ENCODE data around the gene LGALS1.
"Not testable (repeated sequence)": the region's sequence is repeated elsewhere in the genome, so short reads cannot be mapped to it uniquely, and the experiment has no call there.

The LGALS1 gene

DNA sequence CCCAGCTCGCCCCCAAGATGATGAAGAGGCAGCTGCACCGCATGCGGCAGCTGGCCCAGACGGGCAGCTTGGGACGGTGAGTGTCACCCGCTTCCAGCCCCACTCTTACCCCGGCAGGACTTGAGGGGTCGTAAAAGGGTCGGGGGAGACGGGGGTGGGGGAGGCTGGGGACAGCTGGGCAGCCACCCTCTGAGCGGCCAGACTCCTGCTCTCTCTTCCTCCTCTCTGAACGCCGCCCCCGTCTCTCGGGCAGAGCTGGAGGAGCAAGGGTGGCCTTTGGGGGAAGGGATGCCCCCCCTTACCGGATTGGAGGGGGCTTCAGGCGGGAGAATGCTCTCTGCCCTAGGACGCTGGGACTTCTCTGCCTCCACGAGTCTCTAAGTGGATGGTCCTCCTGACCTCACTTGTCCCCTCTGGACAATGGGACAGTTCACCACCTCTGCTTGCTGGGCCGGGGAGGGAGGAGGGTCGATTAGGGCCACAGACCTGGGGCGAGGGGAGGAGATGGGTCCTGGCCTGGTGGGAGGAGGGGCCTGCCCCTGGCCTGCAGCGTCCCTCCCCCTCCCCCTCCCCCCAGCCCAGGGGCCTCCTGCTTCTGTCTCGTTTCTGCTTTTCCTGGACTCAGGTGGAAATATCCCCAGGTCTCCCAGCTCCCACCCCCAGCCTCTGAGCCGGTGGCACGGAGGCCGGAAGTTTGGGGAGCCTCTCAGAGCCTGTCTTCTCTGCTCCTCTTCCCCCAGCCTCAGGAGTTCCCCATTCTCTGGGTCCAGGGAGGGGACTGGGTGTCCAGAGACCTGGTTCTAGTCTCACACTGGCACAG lies 35.5 kb upstream of the LGALS1 start:
- DNase-seq, result no peak

DNA sequence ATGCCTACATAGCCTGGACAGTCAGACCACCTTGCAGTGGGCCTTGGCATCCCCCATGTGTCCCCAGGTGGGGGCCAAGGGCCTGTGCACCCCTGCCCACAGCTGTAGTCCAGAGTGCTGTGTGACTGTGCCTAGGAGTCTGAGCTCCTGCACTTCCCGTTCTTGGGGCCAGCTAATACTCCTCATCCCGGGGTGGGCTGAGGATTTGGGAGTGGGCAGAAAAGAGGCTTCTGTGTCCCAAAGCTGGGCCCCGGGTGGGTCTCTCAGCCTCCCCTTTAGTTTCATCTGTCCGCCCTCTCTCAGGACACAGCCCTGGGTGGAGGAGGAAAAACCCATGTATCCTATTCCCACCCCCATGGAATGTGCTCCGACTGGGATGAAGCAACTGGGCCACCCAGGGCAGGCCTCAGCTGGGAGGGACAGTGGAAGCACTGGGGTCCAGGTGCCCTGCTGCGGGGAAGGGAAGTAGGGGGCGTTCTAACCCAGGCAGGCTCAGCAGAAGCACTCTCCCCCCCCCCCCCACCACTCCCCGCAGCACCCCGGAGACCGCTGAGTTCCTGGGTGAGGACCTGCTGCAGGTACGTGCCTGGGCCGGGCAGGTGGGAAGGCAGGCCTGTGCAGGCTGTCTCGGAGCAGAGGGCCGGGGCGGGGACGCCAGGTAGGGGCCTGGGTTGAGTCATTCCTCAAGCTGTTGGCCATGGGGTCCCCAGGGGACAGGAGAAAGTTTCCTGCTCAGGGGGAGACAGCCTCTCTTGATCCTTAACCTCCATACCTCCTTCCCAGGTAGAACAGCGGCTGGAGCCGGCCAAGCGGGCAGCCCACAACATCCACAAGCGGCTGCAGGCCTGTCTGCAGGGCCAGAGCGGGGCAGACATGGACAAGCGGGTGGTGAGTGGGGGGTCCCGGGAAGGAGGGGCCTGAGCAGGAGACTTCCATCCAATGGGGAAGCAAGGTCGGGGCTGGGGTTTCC lies 34.6 kb upstream of the LGALS1 start:
- no peak for DNase-seq

DNA sequence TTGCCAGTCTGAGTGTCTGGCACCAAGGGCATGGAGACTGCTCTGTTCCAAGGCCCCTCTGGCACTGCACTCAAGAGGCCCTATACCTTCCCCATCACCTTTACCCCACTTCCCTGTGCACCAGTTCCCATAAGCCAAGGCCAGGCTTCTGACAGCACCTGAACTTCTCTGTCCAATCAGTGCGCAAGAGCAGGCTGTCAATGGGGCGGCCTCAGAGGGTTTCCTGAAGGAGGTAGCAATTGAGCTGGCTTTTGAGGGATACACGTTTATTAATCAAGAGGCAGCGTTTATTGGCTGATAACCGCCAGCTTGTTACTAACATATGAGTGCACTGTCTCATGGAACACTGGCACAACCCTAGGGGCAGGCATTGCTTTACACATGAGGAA lies 33.9 kb upstream of the LGALS1 start:
- DNase-seq, result no peak

DNA sequence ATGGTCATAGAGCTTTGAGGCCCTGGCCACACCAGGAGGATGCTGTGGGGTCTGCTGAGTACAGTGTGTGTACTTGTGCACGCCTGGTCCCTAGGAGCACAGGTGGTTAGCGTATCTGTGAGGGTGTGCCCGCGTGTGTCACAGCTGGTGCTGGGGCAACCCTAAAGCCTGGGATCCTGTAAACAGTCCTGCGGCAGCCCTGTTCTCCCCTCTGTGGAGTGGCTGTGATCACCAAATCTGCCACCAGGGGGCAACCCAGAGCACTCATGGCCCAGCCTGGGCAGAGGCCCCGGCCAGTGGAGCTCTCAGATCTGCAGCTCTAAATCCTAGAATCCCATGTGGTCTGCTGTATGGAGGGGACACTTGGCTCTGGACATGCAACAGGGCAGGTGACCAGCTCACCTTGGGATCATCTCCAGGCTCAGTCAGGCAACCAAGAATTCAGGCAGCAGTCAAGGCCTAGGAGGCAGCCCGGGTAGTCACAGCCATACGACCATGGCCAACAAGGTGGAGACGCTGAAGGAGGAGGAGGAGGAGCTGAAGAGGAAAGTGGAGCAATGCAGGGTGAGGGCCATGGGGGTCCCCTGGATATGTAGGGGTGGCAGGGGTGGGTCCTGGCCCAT lies 32.1 kb upstream of the LGALS1 start:
- DNase-seq, result peak; percentile 5

DNA sequence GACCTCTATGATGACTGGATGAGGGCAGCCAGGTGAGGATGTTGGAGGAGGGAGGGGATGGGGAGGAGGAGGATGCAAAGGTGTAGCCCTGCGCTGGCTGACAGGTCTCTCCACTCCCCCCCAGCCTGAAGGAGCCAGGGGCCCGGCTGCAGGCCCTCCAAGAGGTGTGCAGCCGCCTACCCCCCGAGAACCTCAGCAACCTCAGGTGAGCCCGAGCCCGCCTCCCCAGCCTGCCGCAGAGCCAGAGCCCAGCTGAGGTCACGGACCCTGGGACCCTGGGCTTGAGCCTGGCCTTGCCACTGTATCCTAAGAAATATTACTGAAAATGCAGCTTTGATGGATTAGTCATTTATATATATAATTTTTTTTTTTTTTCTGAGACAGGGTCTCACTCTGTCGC lies 28.1 kb upstream of the LGALS1 start:
- DNase-seq, result no peak

DNA sequence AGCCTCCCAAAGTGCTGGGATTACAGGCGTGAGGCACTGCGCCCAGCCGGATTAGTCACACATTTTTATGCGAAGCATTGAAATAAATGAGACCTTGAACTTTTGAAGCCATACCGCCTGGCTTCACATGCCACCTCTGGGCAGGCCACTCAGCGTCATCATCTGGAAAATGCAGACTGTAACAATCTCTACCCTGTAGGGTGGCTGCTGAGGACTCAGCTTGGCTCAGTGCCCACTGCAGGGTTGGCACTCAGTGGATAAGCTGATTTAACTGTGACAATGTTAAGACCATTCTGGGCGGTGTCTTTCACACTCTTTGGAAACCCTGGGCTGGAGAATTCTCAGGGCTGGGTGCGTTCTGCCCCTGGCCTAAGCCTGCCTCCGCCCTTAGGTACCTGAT lies 27.5 kb upstream of the LGALS1 start:
- no peak for DNase-seq

DNA sequence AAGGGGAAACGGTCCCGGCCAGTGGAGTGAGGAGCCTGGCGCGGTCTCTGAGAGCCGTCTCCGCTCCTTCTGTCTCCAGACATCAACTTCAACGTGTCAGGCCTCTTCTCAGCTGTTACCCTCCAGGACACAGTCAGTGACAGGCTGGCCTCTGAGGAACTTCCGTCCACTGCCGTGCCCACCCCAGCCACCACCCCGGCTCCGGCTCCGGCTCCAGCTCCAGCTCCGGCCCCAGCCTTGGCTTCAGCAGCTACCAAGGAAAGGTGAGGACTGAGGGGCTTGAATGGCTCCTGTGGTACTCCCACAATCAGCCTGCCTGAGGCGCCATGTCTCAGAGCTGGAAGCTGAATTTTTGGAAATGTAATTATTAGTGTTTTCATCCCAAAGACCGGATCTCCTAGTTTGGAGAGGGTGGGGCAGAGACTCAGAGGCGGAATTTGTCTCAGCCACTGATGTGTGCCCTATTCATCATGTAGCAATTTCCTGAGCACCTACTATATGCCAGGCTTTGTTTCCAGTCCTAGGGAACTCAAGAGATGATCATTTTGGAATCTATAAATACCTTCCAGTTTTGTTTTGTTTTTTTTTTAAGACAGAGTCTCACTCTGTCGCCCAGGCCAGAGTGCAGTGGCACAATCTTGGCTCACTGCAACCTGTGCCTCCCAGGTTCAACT lies 24.8 kb upstream of the LGALS1 start:
- DNase-seq, result no peak

DNA sequence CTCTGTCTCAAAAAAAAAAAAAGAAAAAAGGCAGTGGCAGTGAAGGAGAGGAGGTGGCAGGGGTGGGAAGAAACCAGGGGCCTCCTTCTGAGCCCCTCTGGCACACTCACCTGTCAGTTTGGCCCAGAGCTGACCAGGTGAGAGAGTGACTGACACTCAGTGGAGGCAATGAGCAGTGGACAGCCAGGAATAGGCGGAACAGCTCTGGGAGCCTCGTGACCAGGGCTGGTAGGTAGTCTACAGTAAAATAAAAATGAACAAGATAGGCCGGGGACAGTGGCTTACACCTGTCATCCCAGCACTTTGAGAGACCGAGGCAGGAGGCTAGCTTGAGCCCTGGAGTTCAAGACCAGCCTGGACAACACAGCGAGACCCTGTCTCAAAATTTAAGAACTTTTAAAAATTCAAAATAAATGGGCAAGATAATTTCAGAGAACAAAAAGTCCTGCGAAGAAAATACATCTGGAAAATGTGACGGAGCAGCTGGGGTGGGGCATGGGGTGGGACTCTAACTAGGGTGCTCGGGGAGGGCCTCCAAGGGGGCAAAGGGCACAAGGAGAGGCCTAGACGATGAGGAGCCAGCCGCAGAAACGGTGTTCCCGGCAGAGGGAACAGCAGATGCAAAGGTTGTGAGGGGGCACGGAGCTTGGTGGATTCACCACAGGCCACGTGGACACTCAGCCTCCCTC lies 20.7 kb upstream of the LGALS1 start:
- no peak for DNase-seq

DNA sequence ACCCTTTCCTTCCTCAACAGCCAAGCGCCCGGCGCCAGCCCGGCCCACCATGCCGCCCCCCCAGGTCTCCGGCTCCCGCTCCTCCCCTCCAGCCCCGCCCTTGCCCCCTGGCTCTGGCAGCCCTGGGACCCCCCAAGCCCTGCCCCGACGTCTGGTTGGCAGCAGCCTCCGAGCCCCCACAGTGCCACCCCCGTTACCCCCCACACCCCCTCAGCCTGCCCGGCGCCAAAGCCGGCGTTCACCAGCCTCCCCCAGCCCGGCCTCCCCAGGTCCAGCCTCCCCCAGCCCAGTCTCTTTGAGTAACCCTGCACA lies 20.2 kb upstream of the LGALS1 start:
- DNase-seq, result no peak

DNA sequence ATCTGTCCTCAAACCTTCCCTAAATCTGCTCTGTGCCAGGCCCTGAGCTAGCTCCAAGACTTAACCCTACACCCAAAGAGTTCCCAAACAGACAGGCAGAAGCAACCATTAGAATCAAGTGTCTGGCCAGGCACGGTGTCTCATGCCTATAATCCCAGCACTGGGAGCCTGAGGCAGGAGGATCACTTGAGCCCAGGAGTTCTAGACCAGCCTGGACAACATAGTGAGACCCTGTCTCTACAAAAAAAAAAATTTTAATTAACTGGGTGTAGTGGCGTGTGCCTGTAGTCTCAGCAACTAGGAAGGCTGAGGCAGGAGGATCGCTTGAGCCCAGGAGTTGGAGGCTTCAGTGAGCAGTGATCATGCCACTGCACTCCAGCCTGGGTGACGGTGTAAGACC lies 18.9 kb upstream of the LGALS1 start:
- not testable (repeated sequence) for DNase-seq

DNA sequence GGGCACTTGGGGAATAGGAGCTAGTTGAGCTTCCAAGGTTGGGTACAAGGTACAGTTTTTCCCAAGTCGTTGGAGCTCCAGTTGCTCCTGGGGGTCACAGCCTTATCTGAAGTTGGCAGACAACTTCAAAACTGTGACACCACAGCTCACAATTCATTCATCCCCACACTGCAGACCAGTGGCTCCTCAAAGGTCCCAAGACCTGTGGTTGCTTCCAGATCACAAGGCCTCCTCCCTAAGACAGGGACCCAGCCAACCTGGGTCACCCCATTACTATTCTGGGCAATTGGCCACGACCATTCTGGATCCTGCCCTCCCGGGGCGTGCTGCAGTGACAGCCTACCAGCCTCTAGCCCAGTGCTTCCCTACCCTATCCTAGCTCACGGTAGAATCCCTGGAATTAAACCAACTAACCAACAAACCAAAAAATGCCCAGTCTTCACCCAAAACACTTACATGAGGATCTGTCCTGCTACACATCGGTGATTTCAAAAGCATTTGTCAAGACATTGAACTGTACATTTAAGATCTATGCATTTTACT lies 17.8 kb upstream of the LGALS1 start:
- DNase-seq, result no peak

DNA sequence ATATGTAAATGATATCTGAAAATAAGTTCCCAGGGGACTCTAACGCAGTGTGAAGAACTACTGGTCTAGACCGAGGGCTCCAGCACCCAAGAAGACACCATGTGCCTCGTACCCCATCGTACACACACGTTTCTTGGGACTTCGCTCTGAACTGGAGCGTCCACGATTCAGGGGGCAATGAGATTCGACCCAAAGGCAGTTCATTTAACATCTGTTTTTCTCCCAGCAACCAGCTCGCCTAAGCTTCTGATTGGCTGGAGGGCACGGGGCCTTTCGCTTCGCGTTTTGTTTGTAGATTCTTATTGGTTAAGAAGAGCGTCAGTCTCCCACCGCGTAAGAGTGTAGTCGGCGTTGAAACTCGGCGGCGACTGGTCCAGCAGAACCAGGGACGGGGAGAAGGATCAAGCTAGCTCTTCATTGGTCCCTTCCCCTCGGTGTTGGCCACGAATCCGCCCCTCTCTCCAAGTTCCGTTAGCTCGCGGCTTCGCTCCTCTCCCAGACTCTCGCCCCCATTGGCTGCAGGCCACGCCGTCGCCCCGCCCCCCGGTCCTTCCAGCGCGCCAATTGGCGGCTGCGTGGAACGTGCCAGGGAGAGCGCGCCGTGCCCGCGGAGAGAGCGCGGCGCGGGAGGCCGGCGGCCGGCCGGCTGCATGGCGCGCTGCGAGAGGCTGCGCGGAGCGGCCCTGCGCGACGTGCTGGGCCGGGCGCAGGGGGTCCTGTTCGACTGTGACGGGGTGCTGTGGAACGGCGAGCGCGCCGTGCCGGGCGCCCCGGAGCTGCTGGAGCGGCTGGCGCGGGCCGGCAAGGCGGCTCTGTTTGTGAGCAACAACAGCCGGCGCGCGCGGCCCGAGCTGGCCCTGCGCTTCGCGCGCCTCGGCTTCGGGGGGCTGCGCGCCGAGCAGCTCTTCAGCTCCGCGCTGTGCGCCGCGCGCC lies 17.0 kb upstream of the LGALS1 start, which contains the start of gene PDXP:
Gene PDXP (plus strand): TSS at position 591 of the 933 bp plus-strand sequence. CDS start 60 bp downstream, at position 651.
- peak; percentile 91 for DNase-seq

DNA sequence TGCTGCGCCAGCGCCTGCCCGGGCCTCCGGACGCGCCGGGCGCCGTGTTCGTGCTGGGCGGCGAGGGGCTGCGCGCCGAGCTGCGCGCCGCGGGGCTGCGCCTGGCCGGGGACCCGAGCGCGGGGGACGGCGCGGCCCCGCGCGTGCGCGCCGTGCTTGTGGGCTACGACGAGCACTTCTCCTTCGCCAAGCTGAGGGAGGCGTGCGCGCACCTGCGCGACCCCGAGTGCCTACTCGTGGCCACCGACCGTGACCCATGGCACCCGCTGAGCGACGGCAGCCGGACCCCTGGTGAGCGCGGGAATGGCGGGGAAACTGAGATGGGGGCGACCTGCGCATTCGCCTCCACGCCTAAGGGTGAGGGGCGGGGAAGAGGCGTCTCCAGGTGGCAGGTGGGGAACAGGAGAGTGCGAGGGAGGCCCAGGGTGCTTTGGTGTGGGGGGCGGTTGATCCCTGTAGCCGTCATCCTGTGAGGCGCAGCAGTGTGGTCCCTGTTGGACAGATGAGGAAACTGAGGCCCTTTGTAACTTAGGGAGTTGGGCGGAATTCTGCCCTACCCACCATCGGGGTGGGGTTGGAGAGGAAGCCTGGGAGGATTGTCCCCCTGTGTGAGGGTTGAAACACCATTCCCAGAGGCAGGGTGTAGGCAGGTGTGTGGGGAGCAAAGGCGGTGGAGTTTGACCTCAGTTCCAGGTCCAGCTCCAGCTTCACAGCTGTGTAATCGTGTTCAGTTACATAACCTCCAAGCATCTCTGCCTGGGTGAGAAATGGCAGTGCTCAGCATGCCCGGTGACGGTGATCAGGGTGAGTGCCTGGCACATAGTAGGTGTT lies 16.2 kb upstream of the LGALS1 start:
- DNase-seq, result no peak

DNA sequence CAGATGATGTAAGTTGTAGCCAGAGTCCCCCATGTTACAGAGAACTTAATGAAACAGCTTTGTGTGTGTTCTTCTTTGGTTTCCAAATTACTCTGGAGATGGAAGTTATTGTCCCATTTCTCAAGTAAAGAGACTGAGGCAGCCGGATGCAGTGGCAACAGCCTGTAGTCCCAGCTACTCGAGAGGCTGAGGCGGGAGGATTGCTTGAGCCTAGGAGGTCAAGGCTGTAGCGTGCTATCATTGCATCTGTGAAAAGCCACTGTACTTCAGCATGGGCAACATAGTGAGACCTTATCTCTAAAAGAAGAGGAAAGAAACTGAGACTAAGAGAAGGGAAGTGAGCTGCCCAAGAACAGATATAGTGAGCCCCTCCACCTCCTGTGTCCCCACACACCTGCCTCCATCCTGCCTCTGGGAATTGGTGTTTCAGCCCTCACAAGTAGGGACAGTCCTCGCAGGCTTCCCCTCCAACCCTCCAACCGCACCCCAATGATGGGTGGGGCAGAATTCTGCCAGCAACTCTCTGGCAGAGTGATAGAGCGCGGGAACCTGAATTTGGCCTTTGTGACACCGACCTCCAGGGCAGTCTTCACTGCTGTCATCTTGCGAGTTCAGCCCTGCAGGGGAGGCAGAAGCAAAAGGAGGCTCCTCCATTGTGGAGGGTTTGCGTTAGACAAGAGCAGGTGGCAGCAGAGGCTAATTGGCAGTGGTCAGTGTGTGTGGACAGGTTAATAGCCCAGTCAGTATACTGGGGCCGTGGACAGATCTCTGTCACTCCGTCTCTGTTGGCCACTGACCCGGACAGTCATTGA lies 15.3 kb upstream of the LGALS1 start:
- no peak for DNase-seq

DNA sequence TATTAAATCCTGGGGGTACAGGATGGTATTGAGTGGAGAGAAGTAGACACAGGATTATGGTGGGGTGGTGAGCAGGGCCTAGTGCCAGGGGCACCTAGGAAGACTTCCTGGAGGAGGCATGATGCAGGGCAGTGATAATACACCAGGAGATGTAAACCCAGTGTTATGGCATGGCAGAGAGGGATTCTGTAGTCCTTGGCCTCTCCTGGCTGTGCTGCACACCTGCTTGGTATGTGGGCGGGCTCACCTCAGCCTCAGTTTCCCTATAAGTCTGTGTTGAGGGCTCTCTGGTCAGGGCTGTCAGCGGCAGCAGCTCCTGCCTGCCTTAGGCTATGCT lies 14.8 kb upstream of the LGALS1 start:
- no peak for DNase-seq

DNA sequence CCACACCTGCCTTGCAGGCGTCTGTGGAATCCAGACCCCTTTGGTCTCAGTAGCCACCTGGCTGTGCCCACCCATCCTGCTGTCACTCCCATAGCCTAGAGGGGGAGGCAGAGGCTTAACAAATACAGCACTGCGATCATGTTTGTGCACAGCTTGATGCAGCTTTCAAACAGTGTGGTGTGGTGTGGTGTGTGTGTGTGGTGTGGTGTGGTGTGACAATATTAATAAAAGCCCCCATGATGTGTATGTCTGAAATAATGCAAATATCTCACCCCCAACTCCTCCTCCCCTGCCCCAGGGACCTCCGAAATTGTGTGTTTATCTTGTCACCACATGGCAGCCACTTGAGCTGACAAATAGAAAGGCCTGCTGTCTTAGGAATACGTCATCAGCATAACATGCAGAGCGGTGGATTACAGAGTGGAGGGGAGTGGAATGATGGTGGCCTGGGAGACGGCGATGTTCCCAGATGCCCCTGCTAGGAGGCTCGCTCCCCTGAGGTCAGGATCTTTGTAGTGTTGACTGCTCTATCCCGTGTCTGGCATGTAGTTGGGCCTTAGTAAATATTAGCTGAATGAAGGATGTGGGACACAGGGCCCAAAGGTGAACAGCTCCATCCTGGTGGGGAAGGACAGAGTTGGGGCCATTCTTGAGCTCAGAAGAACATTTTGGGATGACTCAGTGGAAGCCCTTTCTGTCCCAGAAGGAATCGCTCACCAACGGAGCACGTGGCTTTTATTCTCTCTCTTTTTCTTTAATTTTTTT lies 14.1 kb upstream of the LGALS1 start:
- peak; percentile 9 for DNase-seq

DNA sequence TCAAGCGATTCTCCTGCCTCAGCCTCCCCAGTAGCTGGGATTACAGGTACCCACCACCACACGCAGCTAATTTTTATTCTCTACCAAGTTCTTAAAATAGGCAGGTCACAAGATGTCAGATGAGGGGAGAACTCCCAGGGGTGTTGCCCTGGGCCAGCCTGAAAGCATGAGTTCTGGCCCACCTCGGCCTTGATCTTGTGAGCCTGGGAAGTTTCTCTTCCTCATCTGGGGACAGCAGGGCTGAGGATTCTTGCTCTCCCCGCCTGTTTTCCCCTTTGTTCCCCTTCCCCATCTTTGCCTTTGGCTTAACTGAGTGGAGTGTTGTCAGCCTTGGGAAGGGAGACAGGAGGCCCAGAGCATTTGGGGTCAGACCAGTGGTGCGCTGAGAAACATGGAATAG lies 13.4 kb upstream of the LGALS1 start:
- no peak for DNase-seq

DNA sequence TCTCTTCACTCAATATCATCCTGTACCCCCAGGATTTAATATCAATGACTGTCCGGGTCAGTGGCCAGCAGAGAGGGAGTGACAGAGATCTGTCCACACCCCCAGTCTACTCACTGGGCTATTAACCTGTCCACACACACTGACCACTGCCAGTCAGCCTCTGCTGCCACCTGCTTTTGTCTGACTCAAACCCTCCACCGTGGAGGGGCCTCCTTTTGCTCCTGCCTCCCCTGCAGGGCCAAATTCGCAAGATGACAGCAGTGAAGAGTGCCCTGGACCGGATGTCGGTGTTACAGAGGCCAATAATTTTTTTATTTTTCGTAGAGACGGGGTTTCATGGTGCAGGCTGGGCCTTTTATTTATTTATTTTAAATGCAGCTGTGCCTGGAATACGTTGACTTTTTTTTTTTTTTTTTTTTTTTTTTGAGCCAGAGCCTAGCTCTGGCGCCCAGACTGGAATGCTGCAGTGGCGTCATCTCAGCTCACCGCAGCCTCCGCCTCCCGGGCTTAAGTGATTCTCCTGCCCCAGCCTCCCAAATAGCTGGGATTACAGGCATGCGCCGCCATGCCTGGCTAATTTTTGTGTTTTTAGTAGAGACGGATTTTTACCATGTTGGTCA lies 11.8 kb upstream of the LGALS1 start:
- no peak for DNase-seq
